NCI-H128 (cell line): ENCODE results near the gene ATP5PD.

Experiments
- DNase-seq: peaks from one replicate; lab custom pipeline; 2025; ENCODE audit not compliant: unreplicated experiment; lab: John Stamatoyannopoulos, UW

The ATP5PD gene

DNA sequence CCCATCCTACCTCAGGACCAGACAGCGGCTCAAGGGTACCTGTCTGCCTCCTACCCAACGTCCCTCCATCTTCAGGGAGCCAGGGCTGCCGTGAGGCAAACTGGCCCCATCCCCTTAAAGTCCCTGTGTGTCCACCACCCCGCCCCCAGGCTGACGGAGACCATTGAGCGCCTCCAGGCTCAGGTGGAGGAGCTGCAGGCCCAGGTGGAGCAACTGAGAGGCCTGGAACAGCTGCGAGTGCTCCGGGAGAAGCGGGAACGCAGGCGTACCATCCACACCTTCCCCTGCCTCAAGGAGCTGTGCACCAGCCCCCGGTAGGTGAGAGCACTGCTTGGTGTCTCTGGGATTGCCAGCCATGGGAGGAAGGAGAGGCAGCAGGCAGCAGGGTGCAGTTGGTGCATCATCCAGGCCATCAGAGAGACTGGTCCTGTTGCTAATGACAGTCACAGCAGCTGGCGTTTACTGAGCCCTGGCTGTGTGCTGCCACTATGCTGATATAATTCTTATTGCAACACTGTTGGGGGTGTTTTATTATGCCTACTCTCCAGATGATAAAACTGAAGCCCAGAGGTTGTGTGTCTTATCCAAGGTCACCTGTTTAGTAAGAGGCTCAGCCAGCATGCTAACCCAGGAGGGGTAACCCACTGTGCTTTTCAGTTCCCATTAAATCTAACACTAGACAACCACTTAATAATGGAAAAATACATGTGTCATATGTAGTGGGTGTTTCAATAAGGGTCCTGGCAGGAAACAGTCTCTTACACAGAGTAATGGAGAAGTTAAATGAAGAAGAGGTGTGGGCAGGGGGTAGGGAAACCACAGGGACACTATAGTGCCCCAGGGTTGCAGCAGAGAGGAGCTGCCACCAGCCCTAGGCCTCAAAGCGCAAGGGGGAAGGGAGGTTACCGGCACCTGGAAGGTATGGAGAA, 44.6 kb downstream of the ATP5PD start:
- no peak for DNase-seq

DNA sequence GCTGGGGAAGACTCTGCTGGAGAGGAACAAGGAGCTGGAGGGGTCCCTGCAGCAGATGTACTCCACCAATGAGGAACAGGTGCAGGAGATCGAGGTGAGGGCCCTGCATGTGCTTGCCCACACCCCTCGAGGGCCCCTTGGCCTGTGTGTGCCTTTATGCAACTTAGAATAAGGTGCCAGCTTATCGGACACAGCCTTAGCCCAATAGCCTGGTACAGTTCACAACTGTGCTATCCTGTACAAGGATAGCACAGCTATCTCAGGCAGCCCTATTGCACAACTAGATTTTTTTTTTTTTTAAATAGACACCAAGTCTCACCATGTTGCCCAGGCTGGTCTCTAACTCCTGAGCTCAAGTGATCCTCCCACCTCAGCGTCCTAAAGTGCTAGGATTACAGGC, 47.2 kb downstream of the ATP5PD start:
- no peak for DNase-seq

DNA sequence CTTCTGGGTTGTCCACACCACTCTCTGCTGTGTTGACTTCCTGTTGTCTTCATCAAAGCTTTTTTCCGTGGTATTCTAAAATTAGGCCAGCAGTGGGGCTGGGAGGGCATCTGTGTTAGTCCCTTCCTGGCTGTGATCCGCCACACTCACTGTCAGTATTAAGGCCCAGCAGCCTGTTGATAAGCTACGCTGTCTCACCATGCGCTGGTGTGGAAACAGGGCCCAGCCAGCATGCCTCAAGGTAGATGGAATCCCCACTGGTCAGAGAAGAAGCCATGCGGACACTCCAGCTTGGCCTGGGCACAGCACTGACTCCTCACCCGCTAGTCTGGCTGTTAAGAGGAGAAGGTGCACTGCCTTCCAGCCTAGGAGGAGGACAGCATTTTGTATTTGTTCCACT, 48.0 kb downstream of the ATP5PD start:
- no peak for DNase-seq

DNA sequence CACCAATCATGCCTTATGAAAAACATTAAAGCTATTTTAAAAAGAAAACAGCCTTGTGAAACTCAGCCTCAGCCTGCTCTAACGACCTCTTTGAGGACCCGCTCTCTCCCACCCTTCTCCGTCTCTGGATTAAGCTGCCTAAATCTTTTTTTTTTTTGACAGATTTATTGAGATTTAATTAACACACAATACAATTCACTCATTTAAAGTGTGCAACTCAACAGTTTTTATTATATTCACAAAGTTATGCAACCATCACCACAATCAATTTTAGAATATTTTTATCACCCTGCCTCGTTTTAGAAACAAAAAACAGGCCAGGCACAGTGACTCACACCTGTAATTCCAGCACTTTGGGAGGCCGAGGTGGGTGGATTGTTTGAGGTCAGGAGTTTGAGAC, 50.9 kb downstream of the ATP5PD start:
- DNase-seq: no peak

DNA sequence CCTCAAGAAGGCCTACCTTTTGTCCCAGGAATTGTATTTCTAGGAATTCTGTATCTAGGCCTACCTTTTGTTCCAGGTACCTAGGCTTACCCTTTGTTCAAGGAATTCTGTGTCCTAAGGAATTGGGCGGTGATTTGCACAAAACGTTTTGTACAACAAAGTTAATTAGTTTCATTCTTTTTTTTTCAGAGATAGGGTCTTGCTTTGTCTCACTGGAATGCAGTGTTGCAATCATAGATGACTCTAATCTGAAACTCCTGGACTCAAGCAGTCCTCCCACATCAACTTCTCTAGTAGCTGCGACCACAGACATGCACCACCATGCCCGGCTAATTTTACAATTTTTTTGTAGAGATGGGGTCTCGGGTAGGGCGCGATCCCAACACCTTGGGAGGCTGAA, 52.3 kb downstream of the ATP5PD start:
- DNase-seq: no peak

DNA sequence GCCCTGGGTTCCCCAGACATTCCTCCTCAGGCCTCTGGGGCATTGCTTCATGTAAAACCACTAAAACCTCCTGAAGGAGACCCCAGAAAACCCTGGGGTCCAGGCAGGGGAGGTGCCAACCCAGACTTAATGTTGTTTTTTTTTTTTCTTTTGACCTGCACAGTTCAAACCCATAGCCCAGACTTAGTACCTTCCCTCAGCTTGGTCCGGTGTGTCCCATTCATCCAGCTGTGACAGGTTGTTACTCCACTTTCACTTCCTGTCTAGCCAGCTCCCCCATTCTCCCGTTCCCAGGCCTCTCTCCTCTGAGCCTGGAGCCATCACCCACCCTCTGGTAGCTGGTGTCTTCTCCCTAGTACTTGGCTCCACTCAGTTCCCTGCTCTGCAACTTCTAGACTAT, 54.5 kb downstream of the ATP5PD start:
- DNase-seq: no peak

DNA sequence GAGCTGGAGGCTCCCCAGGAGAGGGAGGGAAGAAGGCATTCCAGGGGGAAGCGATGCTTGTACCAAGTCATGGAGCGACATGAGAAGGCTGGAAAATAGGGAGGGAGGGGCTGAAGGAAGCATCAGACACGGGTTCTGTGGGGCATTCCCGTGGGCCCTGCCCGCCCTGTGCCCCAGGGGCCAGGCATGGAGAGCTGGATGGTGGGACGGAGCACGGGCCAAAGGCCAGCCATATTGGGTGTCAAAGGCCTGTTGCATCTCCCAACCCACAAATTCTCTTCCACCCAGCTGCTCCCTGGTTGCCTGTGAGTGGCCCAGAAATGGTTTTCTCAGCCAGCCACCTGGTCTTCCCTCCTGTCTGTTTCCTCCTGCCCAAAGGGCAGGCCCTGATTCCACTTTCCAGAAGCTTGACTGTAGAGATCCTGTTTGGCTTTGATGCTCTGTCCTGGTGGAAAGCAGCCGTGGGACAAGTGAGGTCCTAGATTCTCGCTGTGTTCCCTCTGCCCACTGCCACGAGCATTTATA, 56.1 kb downstream of the ATP5PD start:
- DNase-seq: no peak
